Measurements from ENCODE around the gene ECSCR. TPM values are rescaled to one million over a fixed set of nuclear protein-coding genes. Genes with fewer than 3 reads are reported as not detected.

ECSCR gene
- total and polyA plus RNA-seq, 2 of the 8 experiments (the other 6 are each of a cell fraction or from before 2014, with no cell fraction given), result 2.7 to 7.2 TPM

- Histone ChIP-seq H2BK120ac (replicated peaks; ENCODE audit: low read depth, low read length) (no peak overlapping the region), H3K4ac (replicated peaks; ENCODE audit: insufficient read length, low read depth, low read length) (no peak overlapping the region), H3K27ac (ENCODE audit: low read depth, low read length) (no peak overlapping the region), H3K4me3 (ENCODE audit: extremely low read depth in 1 of 4, insufficient read depth in 2 of 4, low read depth in 3 of 4, low read length in 4 of 4) (no peak overlapping the region), H3K79me2 (ENCODE audit: control insufficient read depth in 1 of 2, insufficient read depth in 2 of 2, low read length in 2 of 2) (no peaks in the 10 kb centered on the region; a peak in 2 of 4 replicates), H4K20me1 (replicated peaks in 1 of 2; ENCODE audit: control insufficient read depth in 1 of 2, insufficient read depth in 2 of 2, low read length in 2 of 2) (peaks cover 0 to 1% of the 10 kb centered on the region in 2 experiments), H3K18ac (ENCODE audit: extremely low read depth, low read length) (no peak overlapping the region), H3K23me2 (ENCODE audit: low read depth, low read length) (peaks cover 4% of the 10 kb centered on the region; the same call in 1 of the 2 replicates), H3K4me2 (ENCODE audit: insufficient read depth in 1 of 2, low read depth in 2 of 2, low read length in 2 of 2) (no peak overlapping the region), H3K56ac (replicated peaks; ENCODE audit: insufficient read length, low read depth, low read length) (no peak overlapping the region), H3K79me1 (ENCODE audit: low read depth, low read length) (no peaks in the 10 kb centered on the region), H4K5ac (ENCODE audit: insufficient read length, low read depth, low read length) (no peak overlapping the region), H3K9ac (replicated peaks in 1 of 4; ENCODE audit: extremely low read depth in 1 of 4, low read depth in 3 of 4, low read length in 3 of 4) (no peak overlapping the region), H3K36me3 (ENCODE audit: control insufficient read depth in 2 of 4, insufficient read depth in 4 of 4, low read length in 3 of 4) (no peaks in the 10 kb centered on the region), H4K8ac (ENCODE audit: extremely low read depth, insufficient read depth, low read length) (no peak overlapping the region), H2AK5ac (ENCODE audit: low read depth, low read length) (no peak overlapping the region), H3K9me3 (ENCODE audit: insufficient read depth in 2 of 2, low read depth in 1 of 2, low read length in 1 of 2) (no peaks in the 10 kb centered on the region), H2BK5ac (ENCODE audit: low read depth, low read length) (no peak overlapping the region), H3K23ac (ENCODE audit: insufficient read length) (no peak overlapping the region), H2BK12ac (ENCODE audit: low read depth, low read length) (no peak overlapping the region), H3K27me3 (replicated peaks in 1 of 4; ENCODE audit: control insufficient read depth in 3 of 4, extremely low read depth in 1 of 4, insufficient read depth in 3 of 4, low read length in 3 of 4) (0 out of 7 replicates have a peak, but pooled peaks cover 0 to 4% (median 0%) of the 10 kb centered on the region in 4 experiments), H3K14ac (ENCODE audit: insufficient read length) (no peak overlapping the region), H3K4me1 (replicated peaks in 1 of 4; ENCODE audit: control insufficient read depth in 3 of 4, insufficient read depth in 4 of 4, low read length in 3 of 4) (peaks cover 0 to 8% (median 4%) of the 10 kb centered on the region in 4 experiments; a peak in 6 of 7 replicates), H2BK20ac (ENCODE audit: low read length) (no peak overlapping the region), H2AFZ (ENCODE audit: low read length) (no peak overlapping the region), H4K91ac (replicated peaks; ENCODE audit: insufficient read length, low read length) (no peak overlapping the region), H2BK15ac (ENCODE audit: low read length) (no peak overlapping the region)
- FAIRE-seq (no peak), DNase-seq (ENCODE audit: low read depth in 1 of 2, low spot score in 2 of 2) (no peak)
- ChIA-PET CTCF (ENCODE audit: partially characterized antibody) (interaction anchor here (0.6 to 8.2 kb wide), 10 partner anchors 12 to 370 kb away, joined by 3 to 69 read pairs (median 4); partner anchors contain the start of gene DNAJC18), POLR2A (ENCODE audit: partially characterized antibody) (interaction anchor here (1.3 to 1.7 kb wide), 4 partner anchors 9 to 33 kb away, joined by 3 to 4 read pairs (median 4); no protein-coding TSS in a partner anchor)
- no peak for TF ChIP-seq RNF2 (IDR thresholded peaks at IDR 0.05; ENCODE audit: borderline replicate concordance, low read depth, low read length, missing control alignments, poor library complexity, severe bottlenecking)
- TF ChIP-seq MAFK (IDR thresholded peaks at IDR 0.05; ENCODE audit: low read depth, low read length), result no peak
- TF ChIP-seq GABPA (IDR thresholded peaks at IDR 0.05; ENCODE audit: borderline replicate concordance, insufficient read depth, low read length), result no peak
- TF ChIP-seq ATF2 (IDR thresholded peaks at IDR 0.05; ENCODE audit: low read length), result no peak
- no peak for TF ChIP-seq BRCA1 (IDR thresholded peaks at IDR 0.05; ENCODE audit: low read depth, low read length)
- TF ChIP-seq TCF12 (IDR thresholded peaks at IDR 0.05; ENCODE audit: low read depth, low read length), result no peak
- TF ChIP-seq TAF1 (IDR thresholded peaks at IDR 0.05; ENCODE audit: low read depth, low read length), result no peak
- no peak for TF ChIP-seq SIRT6 (IDR thresholded peaks at IDR 0.05; ENCODE audit: low read length)
- TF ChIP-seq JUN (IDR thresholded peaks at IDR 0.05; ENCODE audit: low read depth, low read length), result no peak
- TF ChIP-seq HDAC2 (IDR thresholded peaks at IDR 0.05; ENCODE audit: borderline replicate concordance in 1 of 2, low read depth in 2 of 2, low read length in 2 of 2), result no peak
- no peak for TF ChIP-seq SP4 (IDR thresholded peaks at IDR 0.05; ENCODE audit: low read length)
- TF ChIP-seq BACH1 (IDR thresholded peaks at IDR 0.05; ENCODE audit: low read length), result no peak
- TF ChIP-seq CEBPB (IDR thresholded peaks at IDR 0.05; ENCODE audit: low read depth, low read length), result no peak
- TF ChIP-seq HDAC6 (IDR thresholded peaks at IDR 0.05; ENCODE audit: low read depth, low read length), result no peak
Observed at GRCh38 chr5:139407517-139407916, 55.0 kb downstream of the ECSCR start.
